SJSA1 (cell line): ENCODE data around the gene GRK2. TPM values are rescaled to one million over a fixed set of nuclear protein-coding genes. Genes with fewer than 3 reads are reported as not detected.
"Not testable (repeated sequence)": the region's sequence is repeated elsewhere in the genome, so short reads cannot be mapped to it uniquely, and the experiment has no call there.

ENCODE experiments used
- DNase-seq, 2 experiments: peaks; one replicate each; pipeline ENCODE4 v3.0.0-alpha.2; 2015 to 2020; ENCODE audit warnings: low spot score in 2 of 2, low read depth in 1 of 2
- H3K27ac ChIP-seq: fragments of 250-450 bp; sonication (Bioruptor Pico); 2 replicates; pipeline ENCODE4 v1.5.1; 2020; ENCODE audit warnings: mild to moderate bottlenecking, moderate library complexity
- H3K27me3 ChIP-seq: fragments of 250-450 bp; sonication (Bioruptor Pico); replicated peaks from 2 replicates; pipeline ENCODE4 v1.5.1; 2020; ENCODE audit warnings: mild to moderate bottlenecking, moderate library complexity
- H3K36me3 ChIP-seq: fragments of 250-450 bp; sonication (Bioruptor Pico); 2 replicates; pipeline ENCODE4 v1.5.1; 2020; ENCODE audit warnings: mild to moderate bottlenecking
- H3K4me1 ChIP-seq: fragments of 250-450 bp; sonication (Bioruptor Pico); replicated peaks from 2 replicates; pipeline ENCODE4 v1.6.1; 2021; ENCODE audit warnings: mild to moderate bottlenecking
- H3K4me3 ChIP-seq: fragments of 250-450 bp; sonication (Bioruptor Pico); 2 replicates; pipeline ENCODE4 v1.5.1; 2020; ENCODE audit warnings: mild to moderate bottlenecking
- H3K9me3 ChIP-seq: fragments of 250-450 bp; sonication (Bioruptor Pico); replicated peaks from 2 replicates; pipeline ENCODE4 v1.5.1; 2020; ENCODE audit warnings: mild to moderate bottlenecking
- total RNA-seq: library from RNA; depleted of rRNA; stranded (reverse); fragments of >200 nt; shearing (Covaris generic); gene quantifications from 2 replicates; pipeline ENCODE4 v1.2.3, GENCODE V29; 2014; rRNA removed

Gene GRK2
- total RNA-seq, result 96.2 and 138 TPM in 2 replicates

- no peak for DNase-seq
- peaks cover 30% of the 10 kb centered on the region for H3K4me1 ChIP-seq
- peak within 1 kb of the TSS; percentile 20; the same call in 1 of the 2 replicates for H3K27ac ChIP-seq
- H3K9me3 ChIP-seq, result no peaks in the 10 kb centered on the region
- peaks cover 51% of the 10 kb centered on the region for H3K36me3 ChIP-seq
- H3K27me3 ChIP-seq, result no peaks in the 10 kb centered on the region
- H3K4me3 ChIP-seq, result peak within 1 kb of the TSS; percentile 97
Measured at GRCh38 chr11:67266449-67267187, at the start of gene GRK2. TSS of gene GRK2 (plus strand) at chr11:67266473. CDS start at chr11:67266700, 227 bp downstream.

GRCh38 chr11:67227726-67228125, 38.5 kb upstream of the GRK2 start:
- no peaks in the 10 kb centered on the region for H3K9me3 ChIP-seq
- no peak overlapping the region for H3K27ac ChIP-seq
- DNase-seq, result no peak
- H3K36me3 ChIP-seq, result peaks cover 69% of the 10 kb centered on the region
- H3K4me1 ChIP-seq, result no peaks in the 10 kb centered on the region
- no peak overlapping the region for H3K4me3 ChIP-seq
- no peaks in the 10 kb centered on the region for H3K27me3 ChIP-seq

DNA sequence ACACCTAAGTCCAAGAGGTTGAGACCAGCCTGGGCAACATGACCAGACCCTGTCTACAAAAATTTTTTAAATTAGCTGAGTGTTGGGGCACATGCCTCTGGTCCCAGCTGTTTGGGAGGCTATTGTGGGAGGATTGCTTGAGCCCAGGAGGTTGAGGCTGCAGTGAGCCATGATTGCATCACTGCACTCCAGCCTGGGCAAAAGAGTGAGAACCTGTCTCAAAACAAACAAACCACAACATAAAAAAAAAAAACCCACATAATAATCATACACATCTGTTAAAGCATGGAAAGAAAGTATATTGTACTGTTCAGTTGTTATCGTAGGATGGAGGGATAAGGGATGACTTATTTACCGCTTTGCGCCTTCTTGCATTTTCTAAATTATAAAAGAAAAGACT, 35.9 kb upstream of the GRK2 start:
- H3K4me3 ChIP-seq, result no peak overlapping the region
- peaks cover 68% of the 10 kb centered on the region for H3K36me3 ChIP-seq
- no peak overlapping the region for H3K27ac ChIP-seq
- DNase-seq, result no peak
- no peaks in the 10 kb centered on the region for H3K27me3 ChIP-seq
- no peaks in the 10 kb centered on the region for H3K9me3 ChIP-seq
- H3K4me1 ChIP-seq, result no peaks in the 10 kb centered on the region

- peaks cover 64% of the 10 kb centered on the region for H3K36me3 ChIP-seq
- DNase-seq, result no peak
- no peak overlapping the region for H3K4me3 ChIP-seq
- H3K27ac ChIP-seq, result no peak overlapping the region
- H3K4me1 ChIP-seq, result no peaks in the 10 kb centered on the region
- no peaks in the 10 kb centered on the region for H3K9me3 ChIP-seq
- H3K27me3 ChIP-seq, result no peaks in the 10 kb centered on the region
Measured at GRCh38 chr11:67230886-67231285, 35.4 kb upstream of the GRK2 start.

DNA sequence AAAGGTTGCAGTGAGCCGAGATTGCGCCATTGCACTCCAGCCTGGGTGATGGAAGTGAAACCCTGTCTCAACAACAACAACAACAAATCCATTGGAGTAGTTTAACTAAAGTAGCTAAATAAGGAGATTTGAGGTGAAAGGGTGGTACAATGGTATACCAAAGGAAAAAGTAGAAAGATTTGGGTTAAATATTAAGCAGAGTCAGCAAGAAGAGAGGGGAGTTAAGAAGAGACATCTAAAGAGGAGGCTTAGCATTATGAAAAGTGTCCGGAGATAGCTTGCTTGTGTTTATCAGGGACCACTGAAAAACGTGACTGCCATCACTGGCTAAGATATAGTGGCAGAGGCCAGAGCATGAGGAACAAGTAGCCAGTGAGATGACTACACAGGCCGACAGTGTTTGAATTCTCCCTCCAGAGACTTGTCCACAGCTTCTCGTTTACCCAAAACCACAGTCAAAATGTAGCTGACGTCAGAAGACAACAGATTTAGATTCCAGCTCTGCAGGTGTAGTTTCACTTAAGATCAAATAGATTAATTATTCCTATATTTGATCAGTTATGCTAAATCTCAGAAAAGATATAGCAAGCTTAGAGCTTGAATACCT, 32.6 kb upstream of the GRK2 start:
- no peak for DNase-seq
- Histone ChIP-seq H3K27ac (no peak overlapping the region), H3K4me1 (peaks cover 1% of the 10 kb centered on the region), H3K27me3 (no peaks in the 10 kb centered on the region), H3K9me3 (no peaks in the 10 kb centered on the region), H3K36me3 (peaks cover 48% of the 10 kb centered on the region), H3K4me3 (no peak overlapping the region)

GRCh38 chr11:67234571-67234970, 31.7 kb upstream of the GRK2 start:
- H3K4me3 ChIP-seq, result not testable (repeated sequence)

GRCh38 chr11:67237574-67237973, 28.7 kb upstream of the GRK2 start:
- no peak for DNase-seq
- Histone ChIP-seq H3K9me3 (no peaks in the 10 kb centered on the region), H3K27me3 (no peaks in the 10 kb centered on the region), H3K36me3 (peaks cover 29% of the 10 kb centered on the region), H3K4me3 (no peak overlapping the region), H3K27ac (no peak overlapping the region), H3K4me1 (peaks cover 30% of the 10 kb centered on the region)

More at GRCh38 chr11:67234571-67234970, 31.7 kb upstream of the GRK2 start:
- not testable (repeated sequence) for H3K27me3 ChIP-seq, DNase-seq, H3K9me3 ChIP-seq, H3K4me1 ChIP-seq, H3K27ac ChIP-seq
- peaks cover 40% of the 10 kb centered on the region for H3K36me3 ChIP-seq

- Histone ChIP-seq H3K27ac (no peak overlapping the region), H3K4me3 (peak overlapping the region; percentile 47), H3K36me3 (peaks cover 34% of the 10 kb centered on the region), H3K9me3 (no peaks in the 10 kb centered on the region), H3K4me1 (peaks cover 30% of the 10 kb centered on the region), H3K27me3 (no peaks in the 10 kb centered on the region)
- no peak for DNase-seq
Measured at GRCh38 chr11:67238894-67239782, 27.1 kb upstream of the GRK2 start.

DNA sequence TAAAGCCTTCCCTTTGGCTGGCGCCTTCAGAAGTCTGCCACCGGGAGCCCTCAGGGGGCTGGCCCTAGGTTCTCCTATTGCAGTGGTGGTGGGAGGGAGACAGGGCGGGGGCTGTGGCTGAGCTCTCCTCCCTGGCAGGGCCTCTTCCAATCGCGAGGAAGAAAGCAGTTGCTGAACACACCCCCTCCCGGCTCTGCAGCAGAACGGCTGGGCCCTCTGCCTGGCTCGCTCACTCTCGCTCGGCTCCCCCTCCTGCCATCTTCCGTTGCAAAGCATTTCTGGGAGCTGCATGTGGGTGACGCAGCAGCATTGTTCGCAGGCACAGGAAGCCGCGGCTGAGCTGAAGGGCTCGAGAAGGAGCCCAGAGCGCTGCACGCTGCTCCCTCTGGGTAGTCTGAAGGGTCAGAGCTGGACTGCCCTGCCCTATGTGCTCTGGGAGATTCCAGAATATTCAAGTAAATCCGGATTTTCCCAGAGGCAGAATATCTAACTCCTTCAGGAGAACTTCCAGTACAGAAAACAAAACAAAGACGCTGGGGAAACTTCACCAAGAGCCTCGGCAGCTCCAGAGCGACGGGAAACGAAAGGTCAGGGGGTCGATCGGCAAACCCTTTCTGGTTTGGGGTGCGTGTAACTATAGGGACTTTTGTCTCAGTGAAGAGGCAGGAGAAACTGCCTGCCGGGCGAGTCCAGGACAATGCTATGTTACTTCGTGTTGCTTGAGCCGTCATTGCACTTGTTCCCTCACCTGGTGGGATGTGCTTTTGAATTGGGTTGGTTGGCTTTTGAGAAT, 26.3 kb upstream of the GRK2 start:
- no peaks in the 10 kb centered on the region for H3K27me3 ChIP-seq

GRCh38 chr11:67240576-67241389, 25.5 kb upstream of the GRK2 start:
- no peaks in the 10 kb centered on the region for H3K27me3 ChIP-seq
- peak overlapping the region; percentile 84 for H3K27ac ChIP-seq
- peak overlapping the region; percentile 47 for H3K4me3 ChIP-seq
- H3K36me3 ChIP-seq, result peaks cover 43% of the 10 kb centered on the region
- peaks cover 30% of the 10 kb centered on the region for H3K4me1 ChIP-seq
- DNase-seq, result peak; percentile 89 to 90
- H3K9me3 ChIP-seq, result no peaks in the 10 kb centered on the region

More for the DNA sequence above, 26.3 kb upstream of the GRK2 start:
- H3K27ac ChIP-seq, result peak overlapping the region; percentile 84
- no peaks in the 10 kb centered on the region for H3K9me3 ChIP-seq
- H3K36me3 ChIP-seq, result peaks cover 35% of the 10 kb centered on the region
- peak; percentile 100 for DNase-seq
- peak overlapping the region; percentile 47 for H3K4me3 ChIP-seq
- peaks cover 30% of the 10 kb centered on the region for H3K4me1 ChIP-seq

GRCh38 chr11:67242548-67242947, 23.7 kb upstream of the GRK2 start:
- H3K27me3 ChIP-seq, result no peaks in the 10 kb centered on the region
- peaks cover 30% of the 10 kb centered on the region for H3K4me1 ChIP-seq
- peaks cover 59% of the 10 kb centered on the region for H3K36me3 ChIP-seq
- no peaks in the 10 kb centered on the region for H3K9me3 ChIP-seq
- no peak overlapping the region for H3K27ac ChIP-seq
- no peak for DNase-seq
- no peak overlapping the region for H3K4me3 ChIP-seq

GRCh38 chr11:67243051-67243450, 23.2 kb upstream of the GRK2 start:
- Histone ChIP-seq H3K9me3 (no peaks in the 10 kb centered on the region), H3K27me3 (no peaks in the 10 kb centered on the region), H3K4me1 (peaks cover 30% of the 10 kb centered on the region), H3K4me3 (no peak overlapping the region), H3K27ac (no peak overlapping the region), H3K36me3 (peaks cover 64% of the 10 kb centered on the region)
- no peak for DNase-seq
